CD4-positive, alpha-beta T cell (primary cell): ENCODE data around the gene MID2. TPM values are rescaled to one million over a fixed set of nuclear protein-coding genes. Genes with fewer than 3 reads are reported as not detected.
A peak's percentile ranks its signal among the peaks of the same experiment; 100 is the strongest.

Experiments used
- ATAC-seq: fragments of 200-7000 bp; cut with Tn5 transposase; one replicate; pipeline ENCODE4 v1.10.0; 2022; ENCODE audit warnings: mild to moderate bottlenecking; ENCODE audit not compliant: poor library complexity
- CTCF ChIA-PET: fragments of 350-600 bp; sonication (Branson Sonifier 250); formaldehyde crosslinking; loops from one replicate; lab custom pipeline; 2021; ENCODE audit warnings: antibody characterized with exemption, inconsistent platforms; lab: Charles Lee
- POLR2A ChIA-PET: fragments of 350-600 bp; sonication (Branson Sonifier 250); formaldehyde crosslinking; loops from one replicate; lab custom pipeline; 2021; ENCODE audit warnings: antibody characterized with exemption, inconsistent platforms; lab: Charles Lee
- DNase-seq, 14 experiments: peaks; one replicate each; pipeline ENCODE4 v3.0.0-alpha.2; 2013 to 2020; ENCODE audit warnings: mixed read lengths in 2 of 14
- H3K27ac ChIP-seq, 2 donors: one replicate each; pipeline versions ENCODE4 v1.5.1 to v1.7.0; 2013; ENCODE audit warnings: low read length in 2 of 2, low read depth in 1 of 2, mild to moderate bottlenecking in 1 of 2
- H3K27me3 ChIP-seq, 2 experiments: 1 replicate in 1 of 2; 2 replicates in 1 of 2; pipeline versions ENCODE4 v1.6.1 to v1.7.0; 2013; ENCODE audit warnings: low read length in 2 of 2, control low read depth in 1 of 2, mild to moderate bottlenecking in 1 of 2, moderate library complexity in 1 of 2; ENCODE audit not compliant: insufficient read depth in 2 of 2, control insufficient read depth in 1 of 2
- H3K36me3 ChIP-seq: one replicate; pipeline ENCODE4 v1.6.1; 2013; ENCODE audit warnings: low read length, control low read depth; ENCODE audit not compliant: insufficient read depth
- H3K4me1 ChIP-seq: one replicate; pipeline ENCODE4 v1.6.1; 2013; ENCODE audit warnings: low read length, control low read depth; ENCODE audit not compliant: insufficient read depth
- H3K4me3 ChIP-seq: one replicate; pipeline ENCODE4 v1.5.1; 2013; ENCODE audit warnings: mild to moderate bottlenecking, low read length, moderate library complexity
- H3K9me3 ChIP-seq, 2 experiments: 1 replicate in 1 of 2; 2 replicates in 1 of 2; pipeline versions ENCODE4 v1.6.1 to v1.7.0; 2013; ENCODE audit warnings: low read length in 2 of 2, mild to moderate bottlenecking in 2 of 2, control low read depth in 1 of 2, moderate library complexity in 1 of 2; ENCODE audit not compliant: control insufficient read depth in 1 of 2, insufficient read depth in 1 of 2
- H3K27ac Mint-ChIP-seq: one replicate; pipeline ENCODE4 v1.8.0; 2020; ENCODE audit warnings: mixed read lengths
- H3K27me3 Mint-ChIP-seq: one replicate; pipeline ENCODE4 v1.8.0; 2021; ENCODE audit warnings: mixed read lengths
- H3K36me3 Mint-ChIP-seq: one replicate; pipeline ENCODE4 v1.8.0; 2021; ENCODE audit warnings: low read depth, mixed read lengths
- H3K4me1 Mint-ChIP-seq: one replicate; pipeline ENCODE4 v1.8.0; 2021; ENCODE audit warnings: low read depth, mixed read lengths
- H3K4me3 Mint-ChIP-seq: one replicate; pipeline ENCODE4 v1.8.0; 2020; ENCODE audit warnings: mild to moderate bottlenecking, mixed read lengths
- H3K9me3 Mint-ChIP-seq: one replicate; pipeline ENCODE4 v1.8.0; 2020; ENCODE audit warnings: mixed read lengths
- CTCF ChIP-seq: fragments of 200-600 bp; IDR thresholded peaks from one replicate; pipeline ENCODE4 v1.8.0; 2022; ENCODE audit warnings: antibody characterized with exemption, mild to moderate bottlenecking
- intact Hi-C, 2 experiments: fragments of 100-400 bp; cut with DNase I in 1 of 2; cut with micrococcal nuclease in 1 of 2; formaldehyde crosslinking; loops; one replicate each; pipeline versions ENCODE4 v1.15.1 to v1.9.0; 2023 to 2025; cut with DNase I, micrococcal nuclease
- total RNA-seq, 174 experiments: library from RNA in 2 of 174; stranded (reverse) in 2 of 174; gene quantifications; one replicate each; pipeline ENCODE4 v1.2.3 and lab custom pipeline; 2021 to 2026

The MID2 gene
- total RNA-seq, 2 experiments from 2014 or later, result 15.7 to 16.9 TPM

- no peak overlapping the region for H3K4me3 Mint-ChIP-seq
- no peaks in the 10 kb centered on the region for H3K27me3 ChIP-seq
- no peaks in the 10 kb centered on the region for H3K4me1 Mint-ChIP-seq
- POLR2A ChIA-PET, result no interaction called here
- H3K9me3 ChIP-seq, result no peaks in the 10 kb centered on the region
- ATAC-seq (no peak), DNase-seq (no peak)
- H3K9me3 Mint-ChIP-seq, result no peaks in the 10 kb centered on the region
- intact Hi-C loops, result no loop called here
- H3K4me1 ChIP-seq, result no peaks in the 10 kb centered on the region
- no peak for TF ChIP-seq CTCF
- H3K4me3 ChIP-seq, result no peak overlapping the region
- no peak overlapping the region for H3K27ac ChIP-seq
- H3K27ac Mint-ChIP-seq, result no peak overlapping the region
- H3K36me3 ChIP-seq, result no peaks in the 10 kb centered on the region
- CTCF ChIA-PET, result no interaction called here
- no peaks in the 10 kb centered on the region for H3K27me3 Mint-ChIP-seq
- peaks cover 7% of the 10 kb centered on the region for H3K36me3 Mint-ChIP-seq
Measured at GRCh38 chrX:107878106-107878505, 52.4 kb downstream of the MID2 start.

- Histone ChIP-seq H3K27me3 (no peaks in the 10 kb centered on the region), H3K4me3 (no peak overlapping the region), H3K9me3 (no peaks in the 10 kb centered on the region), H3K4me1 (no peaks in the 10 kb centered on the region), H3K27ac (no peak overlapping the region), H3K36me3 (no peaks in the 10 kb centered on the region)
- ChIA-PET POLR2A (no interaction called here), CTCF (no interaction called here)
- Mint-ChIP-seq H3K4me1 (no peaks in the 10 kb centered on the region), H3K27ac (no peak overlapping the region), H3K9me3 (no peaks in the 10 kb centered on the region), H3K36me3 (peaks cover 7% of the 10 kb centered on the region), H3K27me3 (no peaks in the 10 kb centered on the region), H3K4me3 (no peak overlapping the region)
- intact Hi-C loops, result no loop called here
- no peak for TF ChIP-seq CTCF
- DNase-seq (no peak), ATAC-seq (no peak)
Measured at GRCh38 chrX:107880054-107880610, 54.5 kb downstream of the MID2 start.

- Histone ChIP-seq H3K4me1 (no peaks in the 10 kb centered on the region), H3K36me3 (no peaks in the 10 kb centered on the region), H3K27me3 (no peaks in the 10 kb centered on the region), H3K27ac (no peak overlapping the region), H3K4me3 (no peak overlapping the region), H3K9me3 (no peaks in the 10 kb centered on the region)
- no peak overlapping the region for H3K4me3 Mint-ChIP-seq
- TF ChIP-seq CTCF, result peak; percentile 69
- ATAC-seq, result peak; percentile 76
- DNase-seq, result peak in 6 of 14 experiments; percentile 1 to 73 (median 54)
- ChIA-PET CTCF (interaction anchor here (1.0 kb wide), 1 partner anchor 117 kb away, joined by 5 read pairs; the partner anchor contains the start of gene NCBP2L), POLR2A (no interaction called here)
- H3K4me1 Mint-ChIP-seq, result no peaks in the 10 kb centered on the region
- intact Hi-C loops, result loop anchor here (1.0 to 10.0 kb wide), 7 partner anchors 117 to 1019 kb away; partner anchors contain the start of genes NCBP2L (in 1 of the 2) and TSC22D3 (in 1 of the 2)
- peaks cover 9% of the 10 kb centered on the region for H3K36me3 Mint-ChIP-seq
- no peaks in the 10 kb centered on the region for H3K27me3 Mint-ChIP-seq
- no peak overlapping the region for H3K27ac Mint-ChIP-seq
- peaks cover 2% of the 10 kb centered on the region for H3K9me3 Mint-ChIP-seq
Measured at GRCh38 chrX:107894038-107894437, 68.4 kb downstream of the MID2 start.
